GM19452 (cell line): ENCODE measurements around the gene RPS2.
"Not testable (repeated sequence)": the region's sequence is repeated elsewhere in the genome, so short reads cannot be mapped to it uniquely, and the experiment has no call there.

ENCODE experiments used
- ATAC-seq: cut with Tn5 transposase; IDR thresholded peaks from one replicate; pipeline ENCODE4 v1.9.1; 2021; ENCODE audit not compliant: unreplicated experiment

The RPS2 gene

GRCh38 chr16:1965396-1966001 lies 873 bp upstream of the RPS2 start:
- no peak for ATAC-seq

- ATAC-seq = peak; percentile 1
Measured at GRCh38 chr16:1963806-1964505, 670 bp downstream of the RPS2 start.

DNA sequence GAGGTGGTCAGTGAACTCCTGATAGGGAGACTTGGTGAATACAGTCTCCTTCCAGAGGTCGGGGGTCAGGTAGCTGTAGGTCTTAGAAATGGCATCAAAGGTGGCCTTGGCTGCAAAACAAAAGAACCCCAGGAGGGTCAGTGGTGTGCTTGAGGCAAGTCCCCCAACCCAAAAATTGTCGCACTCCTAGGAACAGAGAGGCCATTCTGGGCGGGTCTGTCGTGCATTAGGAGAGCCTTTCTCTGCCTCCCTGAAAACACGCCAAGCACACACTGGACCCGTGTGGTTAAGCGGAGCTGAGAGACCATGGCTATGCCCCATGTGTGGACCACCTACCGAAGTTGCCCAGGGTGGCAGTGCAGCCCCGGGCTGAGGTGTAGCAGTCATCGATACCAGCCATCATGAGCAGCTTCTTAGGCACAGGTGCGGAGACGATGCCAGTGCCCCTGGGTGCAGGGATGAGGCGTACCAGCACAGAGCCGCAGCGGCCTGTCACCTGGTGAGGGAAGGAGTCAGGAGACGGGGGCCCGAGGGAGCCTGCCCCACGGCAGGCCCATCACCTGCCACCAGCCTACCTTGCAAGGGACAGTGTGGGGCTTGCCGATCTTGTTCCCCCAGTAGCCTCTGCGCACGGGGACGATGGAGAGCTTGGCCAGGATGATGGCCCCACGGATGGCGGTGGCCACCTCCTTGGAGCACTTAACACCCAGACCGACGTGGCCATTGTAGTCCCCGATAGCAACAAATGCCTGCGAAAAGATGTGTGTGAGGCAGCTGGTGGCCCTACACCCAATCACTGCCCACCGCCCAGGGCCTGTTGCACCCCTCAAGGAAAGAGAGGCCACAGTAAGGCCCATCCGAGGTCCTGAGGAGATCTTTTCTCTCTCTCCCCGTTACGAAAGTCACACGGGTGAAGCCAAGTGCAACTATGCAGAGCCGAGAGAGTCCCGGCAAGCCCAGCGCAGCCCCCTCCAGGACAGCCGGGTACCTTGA lies 2.2 kb downstream of the RPS2 start:
- not testable (repeated sequence) for ATAC-seq

DNA sequence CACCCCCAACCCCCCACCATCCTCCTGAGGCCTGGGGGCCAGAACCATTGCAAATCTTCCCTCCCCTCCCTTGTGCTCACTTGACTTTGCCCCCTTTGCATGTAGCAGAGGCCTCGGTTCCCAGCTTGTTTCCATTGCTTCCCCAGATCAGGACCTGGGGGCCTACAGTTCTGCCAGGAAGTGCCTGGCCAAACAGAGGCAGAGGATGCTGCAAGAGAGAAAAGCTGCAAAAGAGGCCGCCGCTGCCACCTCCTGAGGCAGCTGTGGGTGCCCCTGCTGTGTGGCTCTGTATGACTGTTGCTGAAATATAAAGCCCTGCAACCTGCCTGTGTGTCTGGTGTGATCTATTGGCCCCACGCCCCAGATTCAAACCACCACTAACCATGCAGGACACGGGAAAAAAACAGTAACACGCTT lies 3.0 kb downstream of the RPS2 start:
- ATAC-seq = no peak

DNA sequence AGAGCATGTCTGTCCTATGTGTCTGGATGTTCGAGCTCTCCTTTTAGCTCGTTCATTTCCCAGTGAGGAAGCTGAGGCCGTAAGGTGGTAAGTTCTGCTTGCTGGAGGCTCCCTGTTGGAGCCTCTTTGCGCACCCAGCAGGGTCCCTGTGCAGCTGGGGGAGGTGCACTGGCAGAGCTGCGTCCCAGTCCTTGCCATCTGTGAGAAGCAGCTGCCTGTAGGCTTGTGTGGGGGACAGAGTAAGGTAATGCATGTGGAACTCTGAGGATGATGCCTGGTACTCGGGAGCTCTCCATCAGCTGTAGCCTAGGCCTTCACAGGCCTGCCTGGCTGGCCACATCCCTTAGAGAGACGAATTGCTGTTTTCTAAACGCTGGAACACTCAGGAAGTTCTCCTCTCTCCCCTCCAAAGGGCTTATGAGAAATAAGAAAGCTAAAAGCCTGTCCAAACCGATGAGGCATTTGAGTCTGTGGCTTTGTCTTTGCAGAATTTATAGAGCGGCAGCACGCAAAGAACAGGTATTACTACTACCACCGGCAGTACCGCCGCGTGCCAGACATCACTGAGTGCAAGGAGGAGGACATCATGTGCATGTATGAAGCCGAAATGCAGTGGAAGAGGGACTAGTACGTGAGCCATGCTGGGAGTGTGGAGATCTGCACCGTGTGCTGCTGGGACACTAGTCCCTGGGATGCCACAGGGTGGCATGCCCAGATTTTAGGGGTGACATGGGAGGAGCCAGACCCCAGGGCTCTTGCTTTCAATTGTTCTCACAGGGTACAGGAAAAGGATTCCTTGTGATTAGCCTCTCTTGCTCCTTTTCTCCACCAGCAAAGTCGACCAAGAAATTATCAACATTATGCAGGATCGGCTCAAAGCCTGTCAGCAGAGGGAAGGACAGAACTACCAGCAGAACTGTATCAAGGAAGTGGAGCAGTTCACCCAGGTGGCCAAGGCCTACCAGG lies 3.7 kb downstream of the RPS2 start:
- no peak for ATAC-seq

GRCh38 chr16:1959269-1960039 lies 5.2 kb downstream of the RPS2 start, which contains the start of gene NDUFB10:
NDUFB10 (plus strand) TSS chr16:1959538; CDS start chr16:1959625, 87 bp downstream.
- peak; percentile 71 for ATAC-seq

- ATAC-seq = peak; percentile 14
Measured at GRCh38 chr16:1958715-1959268, 5.8 kb downstream of the RPS2 start.

DNA sequence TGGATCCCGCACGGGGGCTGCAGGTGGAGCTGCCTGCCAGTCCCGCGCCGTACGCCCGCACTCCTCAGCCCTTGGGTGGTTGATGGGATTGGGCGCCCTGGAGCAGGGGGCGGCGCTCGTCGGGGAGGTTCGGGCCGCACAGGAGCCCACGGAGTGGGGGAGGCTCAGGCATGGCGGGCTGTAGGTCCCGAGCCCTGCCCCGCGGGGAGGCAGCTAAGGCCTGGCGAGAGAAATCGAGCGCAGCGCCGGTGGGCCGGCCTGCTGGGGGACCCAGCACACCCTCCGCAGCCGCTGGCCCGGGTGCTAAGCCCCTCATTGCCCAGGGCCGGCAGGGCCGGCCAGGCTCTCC lies 6.5 kb downstream of the RPS2 start:
- ATAC-seq = not testable (repeated sequence)

DNA sequence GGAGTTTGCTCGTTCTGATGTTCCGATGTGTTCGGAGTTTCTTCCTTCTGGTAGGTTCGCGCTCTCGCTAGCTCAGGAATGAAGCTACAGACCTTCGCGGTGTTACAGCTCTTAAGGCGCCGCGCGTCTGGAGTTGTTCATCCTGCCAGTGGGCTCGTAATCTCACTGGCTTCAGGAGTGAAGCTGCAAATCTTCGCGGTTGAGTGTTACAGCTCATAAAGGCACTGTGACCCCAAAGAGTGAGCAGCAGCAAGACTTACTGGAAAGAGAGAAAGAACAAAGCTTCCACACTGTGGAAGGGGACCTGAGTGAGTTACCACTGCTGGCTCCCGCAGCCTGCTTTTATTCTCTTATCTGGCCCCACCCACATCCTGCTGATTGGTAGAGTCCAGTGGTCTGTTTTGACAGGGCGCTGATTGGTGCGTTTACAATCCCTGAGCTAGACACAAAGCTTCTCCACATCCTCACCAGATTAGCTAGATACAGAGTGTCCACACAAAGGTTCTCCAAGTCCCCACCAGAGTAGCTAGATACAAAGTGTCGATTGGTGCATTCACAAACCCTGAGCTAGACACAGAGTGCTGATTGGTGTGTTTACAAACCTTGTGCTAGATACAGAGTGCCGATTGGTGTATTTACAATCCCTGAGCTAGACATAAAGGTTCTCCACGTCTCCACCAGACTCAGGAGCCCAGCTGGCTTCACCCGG lies 7.0 kb downstream of the RPS2 start:
- not testable (repeated sequence) for ATAC-seq

- no peak for ATAC-seq
Measured at GRCh38 chr16:1953734-1954133, 10.9 kb downstream of the RPS2 start.

DNA sequence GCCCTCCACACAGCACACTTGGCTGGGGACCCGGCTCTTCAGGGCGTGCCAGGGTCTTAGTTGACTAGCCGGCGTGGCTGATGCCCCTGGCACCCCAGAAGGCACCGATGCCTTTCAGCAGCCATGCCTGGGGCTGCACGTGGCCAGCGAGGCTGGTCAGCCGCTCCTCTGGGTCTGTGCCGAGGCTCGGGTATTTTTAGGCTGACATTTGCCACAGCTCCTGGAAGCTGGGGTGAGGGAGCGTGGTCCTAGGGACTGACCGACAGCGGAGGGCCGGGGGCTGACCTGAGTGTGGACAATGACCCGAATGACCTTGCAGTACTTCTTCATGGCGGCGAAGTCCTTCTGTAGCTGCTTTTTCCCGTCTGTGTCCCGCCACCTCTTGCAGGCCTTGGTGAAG lies 14.1 kb downstream of the RPS2 start:
- no peak for ATAC-seq

- ATAC-seq = no peak
Measured at GRCh38 chr16:1950047-1950446, 14.6 kb downstream of the RPS2 start.

GRCh38 chr16:1949507-1949906 lies 15.1 kb downstream of the RPS2 start:
- ATAC-seq = no peak

DNA sequence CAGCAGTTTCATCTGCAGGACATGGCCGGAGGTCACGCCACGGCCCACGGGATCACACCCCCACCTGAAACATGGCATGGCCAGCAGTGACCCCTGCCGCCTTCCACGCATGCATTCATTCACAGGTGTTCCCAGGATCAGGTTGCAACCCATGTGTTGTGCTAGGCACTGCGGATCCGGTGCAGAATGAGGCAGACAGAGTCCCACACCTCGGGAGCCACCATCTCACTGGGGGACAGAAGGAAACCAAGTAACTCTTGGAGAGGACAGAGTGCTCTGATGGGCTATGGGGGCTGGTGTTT lies 17.3 kb downstream of the RPS2 start:
- ATAC-seq = no peak

DNA sequence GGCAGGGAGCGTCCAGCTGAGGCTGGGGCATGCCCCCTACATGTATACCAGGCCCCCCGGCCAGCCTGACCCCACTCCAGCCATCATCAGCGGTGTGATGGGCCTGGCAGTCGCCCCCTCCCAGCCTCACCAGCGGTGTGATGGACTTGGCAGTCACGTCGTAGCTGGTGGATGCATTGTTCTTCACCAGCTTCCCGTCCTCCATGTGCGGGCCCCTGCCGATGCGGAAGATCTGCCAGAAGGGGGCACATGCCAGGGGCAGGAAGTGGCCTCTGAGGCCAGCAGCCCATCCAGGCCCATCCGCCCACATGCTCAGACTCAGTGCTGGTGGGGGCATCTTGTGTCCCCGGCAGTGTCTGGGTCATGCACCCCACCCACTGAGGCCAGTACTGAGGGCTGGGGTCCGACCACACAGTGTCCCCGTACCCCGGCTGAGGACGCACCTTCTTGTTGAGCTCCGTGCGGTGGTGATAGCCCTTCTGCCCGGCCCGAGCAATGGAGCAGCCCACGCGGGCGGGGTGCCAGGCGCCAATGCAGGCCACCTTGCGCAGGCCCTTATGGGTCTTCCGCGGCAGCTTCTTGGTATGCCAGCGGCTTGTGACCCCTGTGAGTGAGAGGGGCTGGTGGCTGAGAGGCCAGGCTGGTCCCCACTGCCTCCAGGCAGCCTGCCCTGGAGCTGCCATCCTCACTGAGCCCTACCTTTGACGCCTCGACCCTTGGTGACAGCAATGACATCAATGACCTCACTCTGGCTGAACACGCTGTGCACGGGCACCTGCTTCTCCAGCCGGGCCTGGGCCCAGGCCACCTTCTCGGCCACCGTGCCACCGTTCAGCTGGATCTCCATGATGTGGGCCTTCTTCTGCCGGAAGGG lies 17.9 kb downstream of the RPS2 start:
- no peak for ATAC-seq

DNA sequence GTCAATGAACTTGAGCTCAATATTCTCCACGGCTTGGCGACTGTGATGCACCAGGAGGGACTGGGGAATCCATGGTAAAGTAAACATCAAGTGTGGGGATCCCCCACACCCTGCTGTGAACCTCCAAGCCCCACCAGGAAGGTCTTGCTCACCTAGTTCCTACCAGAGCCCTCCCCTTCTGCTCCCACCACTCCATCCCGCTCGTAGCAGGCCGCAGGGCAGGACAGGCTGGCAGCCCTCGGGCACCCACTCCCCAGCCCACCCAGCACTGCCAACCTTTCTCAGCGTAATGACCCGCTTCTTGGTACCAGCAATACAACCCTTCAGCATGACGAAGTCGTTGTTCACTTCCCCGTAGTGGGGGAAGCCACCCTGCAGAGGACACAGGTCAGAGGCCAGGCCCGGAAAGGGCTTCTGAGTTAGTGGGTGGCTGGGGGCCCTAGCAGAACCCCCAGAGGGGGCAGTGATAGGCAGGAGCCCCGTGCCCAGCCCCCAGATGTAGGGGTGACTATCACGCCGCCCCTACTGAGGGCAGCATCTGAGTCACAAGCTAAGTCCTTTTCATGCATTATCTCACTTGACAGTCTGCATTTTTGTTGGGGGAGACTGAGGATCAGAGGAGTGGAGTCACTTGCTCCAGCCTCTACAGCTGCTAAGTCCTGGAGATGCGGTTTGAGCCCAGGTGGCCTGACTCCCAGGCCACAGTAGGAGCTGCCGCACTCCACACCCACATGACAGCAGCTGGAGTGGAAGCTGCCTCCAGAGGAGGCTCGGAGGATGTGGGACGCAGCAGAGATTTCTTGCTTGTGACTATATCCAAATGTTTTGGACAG lies 18.9 kb downstream of the RPS2 start:
- no peak for ATAC-seq

- ATAC-seq = no peak
Measured at GRCh38 chr16:1944612-1945199, 19.9 kb downstream of the RPS2 start.
